ENCODE results near the gene OTX2. TPM values are rescaled to one million over a fixed set of nuclear protein-coding genes. Genes with fewer than 3 reads are reported as not detected.

The OTX2 gene
- total RNA-seq, 2 experiments from 2014 or later: not detected

GRCh38 chr14:56752428-56752827 lies 57.9 kb downstream of the OTX2 start:
- CTCF ChIA-PET: no interaction called here
- no peak overlapping the region for H3K4me3 Mint-ChIP-seq
- no peak overlapping the region for H3K27ac Mint-ChIP-seq
- H3K4me1 Mint-ChIP-seq: no peaks in the 10 kb centered on the region
- POLR2A ChIA-PET: no interaction called here
- no peak for DNase-seq
- H3K27me3 Mint-ChIP-seq: peaks cover 1% of the 10 kb centered on the region
- H3K9me3 Mint-ChIP-seq: no peaks in the 10 kb centered on the region
- H3K36me3 Mint-ChIP-seq (ENCODE audit: low read depth): no peaks in the 10 kb centered on the region

GRCh38 chr14:56751471-56751870 lies 58.8 kb downstream of the OTX2 start:
- ChIA-PET POLR2A (no interaction called here), CTCF (no interaction called here)
- no peak overlapping the region for H3K4me3 Mint-ChIP-seq
- no peaks in the 10 kb centered on the region for H3K4me1 Mint-ChIP-seq
- DNase-seq: no peak
- H3K27ac Mint-ChIP-seq: no peak overlapping the region
- no peaks in the 10 kb centered on the region for H3K9me3 Mint-ChIP-seq
- no peaks in the 10 kb centered on the region for H3K36me3 Mint-ChIP-seq (ENCODE audit: low read depth)
- peaks cover 1% of the 10 kb centered on the region for H3K27me3 Mint-ChIP-seq

Other genes with a start within 250 kb of the OTX2 start
- gene TMEM260, start 230.7 kb downstream of the OTX2 start, total RNA-seq: 10 to 100 TPM; 15.1 to 19.4 TPM

Data from activated CD4-positive, alpha-beta memory T cell treated with anti-CD3 and anti-CD28 coated beads, Interleukin-2, amount 10 ng/mL, durations not matched to agents 7 days and 5 days (primary cell).